NCI-H526 (cell line): ENCODE data around the gene ACBD4.

Experiments used
- DNase-seq, 2 experiments: peaks; one replicate each; lab custom pipeline; 2025; lab: John Stamatoyannopoulos, UW

The ACBD4 gene

DNA sequence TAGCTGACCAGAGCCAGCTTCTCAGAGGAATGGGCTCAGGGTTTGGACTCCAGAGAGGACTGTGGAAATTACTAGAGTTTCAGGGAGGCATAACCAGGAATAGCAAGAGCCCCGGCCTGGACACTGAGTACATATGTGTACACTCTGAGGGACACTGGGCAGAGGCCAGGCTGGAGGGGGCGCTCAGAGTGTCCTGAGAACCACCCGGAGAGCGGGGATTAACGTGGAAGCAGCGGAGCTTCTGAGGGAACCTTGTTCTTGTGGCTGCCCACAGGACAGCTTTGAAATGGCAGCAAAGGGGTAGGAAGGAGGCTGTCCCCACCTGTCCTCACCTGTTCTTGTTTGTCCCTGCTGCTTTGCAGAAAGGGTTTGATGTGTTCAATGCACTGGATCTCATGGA, 31.0 kb upstream of the ACBD4 start:
- DNase-seq = no peak

DNA sequence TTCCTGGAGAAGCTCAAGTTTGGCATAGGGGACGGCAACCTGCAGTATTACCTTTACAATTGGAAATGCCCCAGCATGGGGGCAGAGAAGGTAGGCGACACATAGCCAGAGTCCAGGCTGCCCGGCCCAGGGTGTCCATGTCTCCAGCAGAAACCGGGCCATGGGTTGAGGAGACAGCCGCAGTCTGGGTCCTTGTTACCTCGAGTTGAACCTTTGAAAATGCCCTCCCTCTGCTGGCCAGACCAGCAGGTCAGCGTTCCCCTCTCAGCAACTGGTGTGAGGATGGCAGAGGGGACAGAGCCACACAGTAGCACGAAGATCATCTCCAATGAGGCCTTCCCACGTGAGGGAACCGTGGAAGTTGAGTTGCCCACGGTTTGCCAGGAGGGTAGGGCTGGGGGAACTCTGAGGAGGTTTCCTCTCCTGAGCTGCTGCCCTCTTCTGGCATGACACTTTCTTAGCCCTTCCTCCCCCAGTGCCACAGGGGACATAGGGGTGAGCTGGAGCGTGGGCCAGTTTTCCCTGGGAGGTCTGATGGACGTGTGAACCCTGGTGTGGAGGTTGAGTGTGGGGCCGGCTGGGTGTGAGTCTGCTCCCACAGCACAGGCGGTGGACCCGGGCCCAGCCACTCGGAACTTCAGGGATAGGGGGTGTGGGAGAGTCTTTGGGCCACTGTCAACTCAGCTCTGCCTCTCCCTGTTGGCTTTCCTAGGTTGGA, 30.4 kb upstream of the ACBD4 start:
- no peak for DNase-seq

DNA sequence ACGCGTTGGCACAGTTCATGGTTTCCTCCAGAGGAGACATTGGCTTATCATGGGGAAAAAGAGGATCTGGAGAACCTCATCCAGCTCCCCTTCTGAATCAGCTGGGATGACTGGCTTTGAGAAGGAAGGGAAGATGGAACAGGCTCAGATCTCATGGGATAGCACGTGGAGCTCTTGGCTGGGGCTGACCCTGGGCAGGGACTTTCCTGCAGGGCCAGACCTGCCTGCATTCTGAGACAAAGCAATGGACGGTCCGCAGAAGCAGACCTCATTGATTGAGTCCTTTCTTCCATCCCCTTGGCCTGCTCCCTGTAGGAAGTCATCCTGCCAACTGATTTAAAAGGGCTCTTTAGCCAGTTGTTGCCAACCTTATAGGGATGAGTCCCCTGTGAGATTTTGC, 29.4 kb upstream of the ACBD4 start:
- DNase-seq = no peak

DNA sequence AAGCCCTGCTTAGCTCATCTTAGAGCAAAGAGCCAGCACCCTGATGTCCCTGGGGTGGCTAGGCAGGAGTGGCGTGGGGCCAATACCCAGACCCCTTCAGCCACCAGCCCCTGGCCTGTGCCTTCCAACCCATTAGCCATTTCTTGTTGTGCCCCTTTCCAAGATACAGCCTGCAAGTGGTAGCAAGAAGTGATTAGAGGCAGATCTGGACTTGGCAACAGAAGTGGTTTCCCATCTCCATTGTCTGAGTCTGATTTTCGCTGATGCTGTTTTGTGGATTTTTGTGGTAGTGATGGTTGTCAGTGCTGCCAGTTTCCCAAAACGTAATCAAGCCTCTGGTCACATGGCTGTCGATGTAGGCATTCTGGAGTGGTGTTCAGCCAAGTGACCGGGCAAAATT, 28.9 kb upstream of the ACBD4 start:
- no peak for DNase-seq

DNA sequence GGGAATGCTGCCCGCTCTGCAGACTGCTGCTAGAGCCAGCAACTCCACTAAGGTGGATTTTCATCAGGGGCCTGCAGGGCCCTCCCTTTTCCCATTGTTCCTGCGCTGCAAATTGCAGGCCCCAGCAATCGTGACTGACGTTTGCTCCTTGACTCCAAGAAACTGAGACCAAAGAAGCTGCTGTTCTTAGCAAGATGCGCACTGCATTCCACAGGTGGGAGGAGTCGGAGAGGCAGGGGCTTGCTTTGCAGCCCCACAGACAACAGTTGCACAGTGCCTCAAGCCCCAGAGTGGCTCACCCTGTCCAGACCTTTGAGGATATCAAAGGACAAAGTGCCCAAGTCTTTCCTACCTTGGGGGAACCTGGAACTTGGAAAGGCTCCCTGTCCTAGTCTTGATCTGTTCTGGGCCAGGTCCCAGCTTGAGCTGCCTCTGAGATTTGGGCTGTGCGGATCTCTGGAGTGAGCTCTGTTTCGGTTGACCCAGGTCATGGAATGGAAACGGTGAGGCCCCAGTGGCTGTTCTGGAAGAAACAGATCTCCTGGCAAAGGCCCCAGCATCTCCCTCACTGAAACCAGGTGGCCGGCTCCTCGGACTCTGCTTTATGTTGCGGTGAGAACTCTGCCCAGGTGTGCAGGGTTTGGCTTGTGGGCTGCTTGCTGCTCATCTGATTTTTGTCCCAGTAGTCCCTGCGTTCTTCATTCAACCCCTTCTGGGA, 28.0 kb upstream of the ACBD4 start:
- DNase-seq = no peak

DNA sequence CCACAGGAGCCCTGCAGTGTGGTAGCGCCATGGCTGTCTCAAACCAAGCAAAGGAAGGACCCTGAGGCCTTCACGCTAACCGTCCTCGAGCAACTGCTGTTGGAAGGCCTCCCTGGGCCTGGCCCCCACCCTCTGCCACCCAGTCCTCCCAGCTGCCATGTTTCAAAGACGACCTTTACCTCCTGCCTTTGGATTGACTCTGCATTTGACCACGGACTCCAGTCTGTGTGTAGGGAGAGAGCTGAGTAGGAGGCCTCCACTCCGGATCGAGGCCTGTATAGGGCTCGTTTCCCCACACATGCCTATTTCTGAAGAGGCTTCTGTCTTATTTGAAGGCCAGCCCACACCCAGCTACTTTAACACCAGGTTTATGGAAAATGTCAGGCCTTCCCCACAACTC, 27.4 kb upstream of the ACBD4 start:
- no peak for DNase-seq

DNA sequence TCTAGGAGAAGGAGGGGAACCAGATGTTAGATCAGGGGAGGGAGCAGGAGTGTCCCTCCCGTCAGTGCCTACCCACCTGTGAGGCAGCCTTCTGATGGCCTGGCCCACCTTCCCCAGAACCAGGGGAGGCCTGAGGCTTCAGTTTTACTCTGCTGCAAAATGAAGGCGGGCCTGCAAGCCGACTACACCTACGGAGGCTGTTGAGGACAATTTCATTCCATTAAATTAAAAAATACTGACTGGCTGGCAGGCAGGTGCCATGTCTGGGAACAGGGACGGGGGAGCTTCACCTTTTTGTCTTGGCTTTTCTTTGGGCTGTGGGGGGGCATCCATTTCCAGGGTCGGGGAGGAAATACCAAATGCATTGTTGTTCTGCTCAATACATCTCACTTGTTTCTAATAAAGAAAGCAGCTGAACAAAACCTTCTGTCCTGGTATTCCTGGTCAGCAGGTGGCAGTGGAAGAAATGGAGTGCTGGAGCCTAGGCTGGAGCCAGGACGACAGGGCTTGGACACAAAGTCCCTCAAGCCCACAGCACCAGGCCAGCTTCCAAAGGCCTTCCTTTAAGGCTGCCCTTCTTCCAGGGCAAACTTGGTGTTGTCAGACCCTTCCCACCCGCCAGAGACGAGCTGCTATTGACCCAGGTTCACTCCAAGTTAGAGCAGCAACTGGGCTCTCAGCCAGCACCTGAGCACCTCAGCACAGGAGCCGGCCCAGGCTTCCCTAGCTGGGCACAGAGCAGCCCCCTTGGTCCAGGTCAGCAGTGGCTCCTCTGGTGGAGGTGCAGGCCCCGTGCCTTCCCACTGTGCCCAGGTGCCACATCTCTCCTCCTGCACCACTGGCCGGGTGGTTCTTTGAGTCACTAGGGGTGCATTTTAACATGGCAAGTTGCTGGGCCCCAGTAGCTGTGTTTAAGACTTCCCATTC, 26.6 kb upstream of the ACBD4 start:
- DNase-seq = no peak

DNA sequence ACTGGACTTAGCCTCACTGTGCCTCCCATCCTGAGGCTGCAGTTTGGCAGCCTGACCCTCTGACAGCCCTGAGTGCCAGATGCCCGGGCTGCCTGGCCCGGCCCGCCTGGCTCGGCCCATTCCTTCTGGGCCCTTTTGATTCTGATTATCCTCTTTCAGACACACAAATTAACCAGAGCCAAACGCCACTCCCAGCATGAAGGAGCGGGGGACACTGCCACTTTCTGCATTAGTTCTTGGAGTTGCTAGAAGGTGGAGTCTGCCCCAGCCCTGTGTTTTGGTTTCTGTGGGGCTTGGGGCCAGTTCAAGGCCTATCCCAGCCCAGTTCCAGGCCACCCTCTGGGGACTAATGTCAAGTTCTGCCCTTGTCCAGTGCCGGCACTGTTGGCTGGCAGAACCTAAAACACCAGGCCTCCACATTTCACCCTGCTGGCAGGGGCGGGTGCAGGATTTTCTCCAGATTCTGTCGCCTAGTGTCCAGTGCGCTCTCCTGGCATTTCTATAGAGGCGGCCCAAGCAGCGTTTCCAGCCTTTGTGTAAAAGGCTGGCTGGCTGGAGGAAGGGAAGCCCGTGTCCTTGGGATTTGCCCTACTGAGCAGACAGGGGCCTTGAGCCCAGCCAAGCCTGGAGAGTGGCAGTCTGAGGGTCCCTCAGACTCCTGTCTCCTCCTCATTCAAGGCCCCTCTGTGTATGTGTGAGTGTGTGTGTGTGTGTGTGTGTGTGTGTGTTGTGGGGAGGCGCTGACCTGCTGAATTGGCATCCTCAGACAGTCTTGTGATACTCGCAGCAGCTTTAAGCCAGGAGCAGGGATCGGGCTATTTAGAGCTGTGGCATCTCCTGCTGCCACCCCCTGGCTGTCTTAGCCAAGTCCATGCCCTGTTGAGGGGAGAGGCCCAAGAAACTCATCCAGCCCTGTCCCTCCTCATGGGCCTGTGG, 24.5 kb upstream of the ACBD4 start:
- peak in 1 of 2 experiments; percentile 18 for DNase-seq

DNA sequence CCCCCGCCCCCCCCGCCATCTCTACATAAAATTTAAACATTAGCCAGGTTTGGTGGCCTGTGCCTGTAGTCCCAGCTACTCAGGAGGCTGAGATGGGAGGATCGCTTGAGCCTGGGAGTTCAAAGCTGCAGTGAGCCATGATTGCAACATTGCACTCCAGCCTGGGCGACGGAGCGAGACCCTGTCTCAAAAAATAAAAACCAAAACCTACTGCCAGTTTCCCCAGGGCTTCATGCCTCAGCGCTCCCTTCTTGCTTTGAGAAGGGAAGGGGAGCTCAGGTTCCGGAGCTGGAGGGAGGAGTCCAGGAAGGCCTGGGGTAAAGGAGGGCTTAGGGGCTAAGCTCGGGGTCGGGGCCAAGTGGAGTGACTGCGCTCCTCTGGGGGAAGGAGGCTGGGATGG, 23.6 kb upstream of the ACBD4 start:
- DNase-seq = no peak

DNA sequence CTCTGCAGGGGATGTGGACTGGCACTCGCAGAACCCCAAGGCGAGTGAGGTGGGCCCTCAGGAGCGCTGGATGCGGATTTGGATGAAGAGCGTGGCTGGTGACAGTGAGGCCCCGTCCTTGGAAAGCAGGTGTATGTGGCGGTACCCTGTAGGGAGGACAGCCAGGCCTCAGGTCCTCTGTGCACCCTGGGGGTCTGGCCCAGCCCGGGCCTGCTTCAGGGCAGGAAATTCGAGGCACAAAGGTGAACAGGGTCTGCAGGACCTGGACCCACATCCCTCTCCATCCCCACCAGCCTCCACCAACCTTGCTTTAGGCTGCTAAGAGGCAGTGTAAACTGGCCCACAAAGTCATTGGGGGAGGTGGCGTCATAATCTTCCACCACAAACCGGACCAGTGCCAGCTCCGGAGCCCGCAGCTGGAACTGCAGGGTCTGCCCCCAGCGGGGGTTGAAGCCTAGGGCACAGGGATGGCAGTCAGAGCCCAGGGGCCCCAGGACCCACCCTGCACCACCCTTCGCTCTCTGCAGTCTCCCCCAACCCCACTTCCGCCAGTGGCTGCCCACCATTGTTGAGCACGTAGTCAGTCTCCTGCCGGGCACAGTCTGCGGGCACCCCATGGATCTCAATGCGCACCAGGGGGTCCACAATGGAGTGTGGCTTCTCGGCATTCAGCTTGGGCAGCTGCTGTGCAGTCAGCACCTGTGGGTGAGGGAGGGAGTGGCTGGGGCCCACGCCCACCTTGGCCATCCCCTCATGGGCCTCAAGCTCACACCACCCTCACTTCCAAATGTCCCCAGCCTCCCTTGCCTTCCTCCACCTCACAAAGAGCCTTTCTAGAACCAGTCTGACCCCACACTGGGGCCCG, 22.7 kb upstream of the ACBD4 start:
- DNase-seq = no peak

DNA sequence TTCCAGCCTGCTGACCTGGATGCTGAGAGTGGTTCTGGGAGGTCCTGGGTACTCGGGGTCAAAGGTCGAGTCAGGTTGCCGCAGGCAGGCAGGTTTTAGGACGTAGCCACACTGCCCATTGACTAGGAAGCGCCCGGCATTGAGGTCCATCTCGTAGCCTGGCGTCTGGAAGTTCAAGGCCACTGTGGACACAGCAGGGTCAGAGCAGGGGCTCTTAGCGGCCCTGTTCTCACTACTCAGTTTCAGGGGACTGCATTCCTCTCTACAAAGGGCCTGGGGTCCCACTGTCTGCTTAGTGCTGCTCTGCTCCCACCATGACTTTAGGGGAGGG, 22.1 kb upstream of the ACBD4 start:
- DNase-seq = no peak

DNA sequence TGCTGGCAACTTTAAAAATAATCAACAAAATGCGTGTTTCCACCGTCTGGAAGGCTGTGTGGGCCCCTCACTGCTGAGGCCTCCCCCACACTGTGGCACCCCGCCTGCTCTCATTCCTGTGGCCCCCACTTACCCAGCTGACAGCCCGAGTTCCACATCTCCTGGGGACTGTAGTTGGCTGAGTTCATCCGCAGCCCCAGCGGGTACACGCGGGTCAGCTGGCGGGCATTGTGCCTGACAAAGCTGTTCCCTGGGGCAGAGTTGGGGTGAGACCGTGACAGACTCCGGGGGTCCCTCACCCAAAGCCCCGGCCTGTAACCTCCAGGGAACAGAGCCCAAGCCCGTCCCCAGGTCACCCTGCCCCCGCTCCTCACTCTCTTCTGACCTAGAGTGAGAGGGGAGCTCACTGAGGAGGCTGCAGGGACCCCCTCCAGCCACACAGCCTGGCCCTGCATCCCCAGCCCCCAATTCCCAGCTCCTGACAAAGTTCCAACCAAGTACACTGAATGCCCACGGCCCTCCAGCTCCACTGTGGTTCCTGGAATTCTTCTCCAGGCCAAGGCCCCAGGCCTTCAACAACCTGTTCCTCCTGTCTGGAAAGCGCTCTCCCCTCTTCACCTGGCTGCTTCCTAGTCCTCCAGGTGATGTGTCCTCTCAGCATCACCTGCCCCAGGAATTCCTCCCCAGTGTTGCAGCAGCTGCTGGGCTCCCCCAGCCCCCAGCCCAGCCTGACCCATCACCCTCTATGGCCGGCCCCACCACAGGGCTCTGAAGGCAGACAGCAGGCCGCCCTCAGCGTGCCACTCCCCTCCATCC, 21.2 kb upstream of the ACBD4 start:
- no peak for DNase-seq

DNA sequence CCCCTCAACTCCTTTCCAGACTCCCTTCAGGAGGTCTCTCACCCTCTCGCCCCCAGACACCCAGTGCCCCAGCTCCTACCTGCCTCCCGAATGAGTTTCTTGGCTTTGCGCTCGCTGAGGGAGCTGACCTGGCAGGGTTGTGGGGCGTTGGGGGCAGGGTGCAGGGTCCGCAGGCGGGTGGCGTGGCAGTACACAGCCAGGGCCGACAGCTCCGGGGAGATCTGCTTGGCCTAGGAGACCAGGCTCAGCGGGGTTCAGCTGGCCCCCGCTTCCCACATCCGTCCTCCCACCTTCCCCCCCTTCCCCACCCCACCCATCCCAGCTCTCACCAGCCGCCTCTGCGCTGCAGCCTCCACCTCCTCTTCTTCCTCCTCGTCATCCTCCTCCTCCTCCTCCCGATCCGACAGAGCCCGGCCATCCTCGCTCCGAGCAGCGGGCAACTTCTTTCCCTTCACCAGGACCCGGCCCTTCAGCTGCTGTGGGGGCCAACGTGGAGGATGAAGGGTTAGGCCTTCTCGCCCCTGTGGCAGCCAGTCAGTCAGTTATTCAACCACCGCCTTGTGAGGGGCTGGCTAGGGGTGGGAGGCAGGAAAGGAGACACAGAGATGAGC, 20.4 kb upstream of the ACBD4 start:
- DNase-seq = no peak

DNA sequence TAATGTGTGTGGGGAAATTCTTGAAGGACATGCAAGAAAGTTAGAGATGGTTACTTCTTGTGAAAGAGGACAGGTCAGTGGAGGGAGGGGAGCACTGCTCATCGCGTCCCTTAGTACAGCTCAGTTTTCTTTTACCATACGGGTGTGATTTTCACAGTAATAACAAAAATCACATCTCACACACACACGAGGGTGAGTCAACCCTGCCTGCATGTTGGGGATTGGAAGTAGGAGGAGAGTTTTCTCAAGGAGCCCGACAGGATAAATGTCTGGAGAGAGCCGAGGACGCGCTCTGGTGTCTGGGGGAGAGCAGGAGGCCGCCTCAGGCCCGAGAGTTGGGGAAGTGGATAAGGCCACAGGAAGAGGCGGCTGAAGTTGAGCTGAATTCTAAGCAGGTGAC, 19.6 kb upstream of the ACBD4 start:
- no peak for DNase-seq

DNA sequence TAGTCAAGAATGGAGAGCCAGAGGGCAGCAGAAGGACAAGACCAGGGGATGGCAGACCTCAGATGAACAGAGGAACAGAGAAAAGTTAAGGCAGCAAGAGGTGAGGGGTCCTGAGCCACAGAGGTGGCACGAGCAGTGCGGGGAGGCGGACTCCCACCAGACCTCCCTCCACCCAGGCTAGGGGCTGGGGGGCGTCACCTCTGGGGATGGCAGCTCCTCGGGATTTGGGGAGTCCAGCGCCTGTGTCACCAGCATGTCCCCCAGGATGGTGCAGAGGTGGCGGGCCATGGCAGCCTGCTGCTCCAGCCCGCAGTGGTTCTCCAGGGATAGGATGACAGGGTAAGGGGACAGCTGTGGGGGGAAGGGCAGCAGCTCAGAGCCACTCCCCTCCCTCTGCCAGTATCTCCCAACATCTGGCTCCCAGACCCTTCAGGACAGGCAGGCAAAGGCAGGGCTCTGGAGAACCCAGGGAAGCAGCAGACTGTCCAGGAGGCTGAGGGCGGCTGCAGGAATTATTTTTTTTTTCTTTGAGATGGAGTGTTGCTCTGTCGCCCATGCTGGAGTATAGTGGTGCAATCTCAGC, 19.0 kb upstream of the ACBD4 start:
- DNase-seq = no peak

DNA sequence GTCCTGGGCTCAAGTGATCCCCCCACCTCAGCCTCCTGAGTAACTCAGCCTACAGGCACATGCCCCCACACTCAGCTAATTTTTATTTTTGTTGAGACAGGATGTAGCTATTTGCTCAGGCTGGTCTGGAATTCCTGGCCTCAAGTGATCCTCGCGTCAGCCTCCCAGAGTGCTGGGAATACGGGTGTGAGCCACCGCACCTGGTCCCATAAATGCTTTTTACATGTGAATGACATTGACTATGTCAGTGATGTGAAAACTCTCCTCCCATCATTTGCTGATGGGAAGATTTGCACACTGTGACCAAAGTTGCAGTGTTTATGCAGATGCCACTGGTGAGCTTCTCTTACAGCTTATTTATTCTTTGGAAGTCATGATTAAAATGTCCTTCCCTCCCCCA, 18.2 kb upstream of the ACBD4 start:
- DNase-seq = no peak

DNA sequence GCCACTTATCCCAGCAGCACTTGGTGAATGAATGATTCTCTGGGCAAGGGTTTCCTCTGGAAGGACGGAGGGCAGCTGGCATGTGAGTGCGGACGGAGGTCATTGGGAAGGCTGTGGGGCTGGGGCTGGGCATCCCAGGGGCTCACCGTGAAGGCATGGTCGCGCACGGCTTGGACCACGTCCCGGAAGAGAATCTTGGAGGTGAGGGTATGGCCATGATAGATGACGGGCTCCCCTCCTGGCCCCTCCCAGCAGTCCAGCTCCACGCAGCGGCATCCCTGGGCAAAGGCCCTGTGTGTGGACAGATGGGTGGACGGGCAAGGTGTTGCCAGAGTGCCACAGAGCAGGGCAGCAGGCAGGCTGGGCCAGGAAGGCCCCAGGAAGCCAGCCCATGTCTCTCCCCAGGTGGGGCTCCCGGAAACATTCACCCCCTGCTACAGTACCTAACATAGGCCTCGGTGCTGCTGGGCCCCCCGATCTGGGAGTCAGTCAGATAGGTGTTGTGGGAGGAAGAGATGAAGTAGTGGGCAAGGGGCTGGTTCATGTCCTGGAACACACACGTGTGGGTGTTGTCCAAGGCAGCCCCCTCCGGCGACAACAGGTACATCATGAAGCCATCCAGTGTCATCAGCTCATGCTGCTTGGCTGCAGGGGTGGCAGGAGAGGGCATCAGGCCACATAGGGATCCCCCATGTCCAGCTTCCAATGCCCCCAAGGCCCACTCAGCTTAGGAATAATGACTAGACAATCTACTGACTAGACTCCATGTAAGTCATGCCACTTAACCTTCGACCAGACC, 17.4 kb upstream of the ACBD4 start:
- no peak for DNase-seq

DNA sequence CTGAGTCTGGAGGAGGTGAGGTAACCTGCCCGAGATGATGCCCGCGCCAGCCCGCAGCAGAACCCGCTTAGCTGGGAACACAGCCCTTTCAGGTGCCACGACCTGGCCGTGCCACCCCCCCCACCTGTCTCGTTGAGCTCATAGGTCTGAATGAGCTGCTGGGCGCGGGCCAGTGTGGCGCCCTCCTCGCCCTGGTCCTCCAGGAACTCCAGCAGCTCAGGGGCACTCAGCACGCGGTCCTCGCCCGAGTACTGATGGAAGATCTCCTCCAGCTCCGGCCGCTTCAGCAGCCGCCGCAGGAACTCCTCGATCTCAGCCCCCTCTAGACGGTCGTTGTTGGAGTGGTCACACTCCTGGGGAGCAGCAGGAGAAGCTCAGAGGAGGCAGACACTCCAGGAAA, 16.8 kb upstream of the ACBD4 start:
- no peak for DNase-seq
